Activated naive CD8-positive, alpha-beta T cell treated with anti-CD3 and anti-CD28 coated beads, Interleukin-2, amount 50 U/mL, for 24 hours (primary cell): Measurements from ENCODE around the gene IL36B.
"Not testable (repeated sequence)": the region's sequence is repeated elsewhere in the genome, so short reads cannot be mapped to it uniquely, and the experiment has no call there.

Source experiments
- ATAC-seq: fragments of 150-1000 bp; cut with Tn5 transposase; one replicate; pipeline ENCODE4 v1.10.0; 2021
- DNase-seq: peaks from one replicate; pipeline ENCODE4 v3.0.0; 2021
- H3K27ac Mint-ChIP-seq: one replicate; pipeline ENCODE4 v1.8.0; 2021; ENCODE audit warnings: mild to moderate bottlenecking, mixed read lengths
- H3K27me3 Mint-ChIP-seq: one replicate; pipeline ENCODE4 v1.8.0; 2021; ENCODE audit warnings: mixed read lengths
- H3K36me3 Mint-ChIP-seq: one replicate; pipeline ENCODE4 v1.8.0; 2021; ENCODE audit warnings: low read depth, mixed read lengths
- H3K4me1 Mint-ChIP-seq: one replicate; pipeline ENCODE4 v1.8.0; 2021; ENCODE audit warnings: mixed read lengths
- H3K4me3 Mint-ChIP-seq: one replicate; pipeline ENCODE4 v1.8.0; 2021; ENCODE audit warnings: mild to moderate bottlenecking, moderate library complexity, mixed read lengths
- H3K9me3 Mint-ChIP-seq: one replicate; pipeline ENCODE4 v1.8.0; 2021; ENCODE audit warnings: mixed read lengths

IL36B gene

DNA sequence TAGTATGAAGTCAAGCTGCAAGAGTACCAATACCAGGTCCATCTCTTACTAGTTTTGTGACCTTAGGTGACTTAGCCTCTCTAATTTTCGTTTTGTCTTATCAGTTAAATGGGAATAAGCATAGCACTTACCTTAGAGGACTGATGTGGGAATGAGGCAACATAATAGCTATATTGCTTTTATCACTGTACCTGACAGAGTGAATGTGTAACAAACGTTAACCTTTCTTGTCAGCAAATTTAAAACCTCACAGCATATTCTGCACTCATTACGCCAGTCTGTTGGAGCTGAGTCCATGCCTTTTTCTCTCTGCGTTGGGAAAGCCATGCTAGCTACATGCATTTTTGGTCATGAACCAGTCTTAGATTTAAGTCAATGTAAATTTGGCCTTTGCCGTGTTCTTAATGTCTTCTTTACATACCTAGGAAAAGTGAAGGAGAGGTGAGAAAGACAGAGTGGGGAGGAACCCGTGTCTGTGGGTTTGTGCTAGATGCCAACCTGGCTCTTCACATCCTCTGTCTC is at the start of gene IL36B:
Gene IL36B, minus strand, starts transcription at position 472 of the 522 bp plus-strand sequence.
- Mint-ChIP-seq H3K4me1 (peaks cover 11% of the 10 kb centered on the region), H3K27ac (no peak within 1 kb of the TSS), H3K9me3 (peaks cover 29% of the 10 kb centered on the region), H3K36me3 (peaks cover 16% of the 10 kb centered on the region), H3K27me3 (no peaks in the 10 kb centered on the region), H3K4me3 (no peak within 1 kb of the TSS)
- DNase-seq (no peak), ATAC-seq (no peak)

DNA sequence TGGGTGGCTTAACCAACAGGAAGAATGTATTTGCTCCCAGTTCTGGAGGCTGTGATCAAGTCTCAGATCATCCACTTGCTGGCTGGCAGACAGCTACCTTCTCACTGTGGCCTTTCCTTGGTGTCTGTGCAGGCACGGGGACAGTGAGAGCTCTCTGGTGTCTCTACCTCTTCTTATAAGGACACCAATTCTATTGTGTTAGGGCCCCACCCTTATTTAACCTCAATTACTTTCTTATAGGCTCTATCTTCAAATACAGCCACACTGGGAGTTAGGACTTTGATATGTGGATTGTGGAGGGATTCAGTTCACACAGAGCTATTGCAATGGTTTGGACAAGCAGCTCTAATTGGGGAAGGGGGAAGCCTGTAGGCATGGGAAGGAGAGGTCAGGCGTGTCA is 49.5 kb upstream of the IL36B start:
- Mint-ChIP-seq H3K9me3 (peaks cover 34% of the 10 kb centered on the region), H3K27ac (peak overlapping the region; percentile 19), H3K4me3 (no peak overlapping the region), H3K4me1 (peaks cover 62% of the 10 kb centered on the region), H3K36me3 (peaks cover 20% of the 10 kb centered on the region), H3K27me3 (no peaks in the 10 kb centered on the region)
- DNase-seq (no peak), ATAC-seq (no peak)

DNA sequence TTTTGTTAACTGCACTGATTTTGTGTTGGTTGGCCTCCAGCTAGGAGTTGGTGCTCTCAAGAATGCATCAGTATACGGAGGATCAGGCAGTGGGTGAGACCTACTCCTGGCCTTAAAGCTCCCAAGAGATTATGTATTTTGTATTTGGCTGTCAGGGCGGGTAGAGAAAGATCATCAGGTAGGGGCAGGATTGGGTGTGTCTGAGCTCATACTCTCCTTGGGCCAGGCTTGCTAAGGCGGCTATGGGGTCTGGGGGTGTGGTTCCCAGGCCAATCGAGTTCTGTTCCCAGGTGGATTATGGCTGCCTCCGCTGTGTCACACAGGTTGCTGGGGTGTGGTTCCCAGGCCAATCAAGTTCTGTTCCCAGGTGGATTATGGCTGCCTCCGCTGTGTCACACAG is 45.9 kb upstream of the IL36B start:
- ATAC-seq, result no peak

DNA sequence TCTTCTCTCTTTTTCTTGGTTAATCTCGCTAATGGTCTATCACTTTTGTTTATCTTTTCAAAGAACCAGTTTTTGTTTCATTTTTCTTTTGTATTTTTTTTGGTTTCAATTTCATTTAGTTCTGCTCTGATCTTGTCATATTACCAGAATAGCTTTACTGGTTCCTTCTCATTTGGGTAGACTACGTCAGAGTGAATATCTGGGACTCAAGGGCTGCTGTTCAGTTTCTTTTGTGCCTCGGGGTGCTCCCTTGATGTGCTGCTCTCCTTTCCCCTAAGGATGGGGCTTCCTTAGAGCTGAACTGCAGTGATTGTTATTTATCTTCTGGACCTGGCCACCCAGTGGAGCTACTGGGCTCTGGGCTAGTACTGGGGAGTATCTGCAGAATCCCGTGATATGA is 45.4 kb upstream of the IL36B start:
- DNase-seq (no peak), ATAC-seq (peak; percentile 61)
- Mint-ChIP-seq H3K27me3 (no peaks in the 10 kb centered on the region), H3K9me3 (peaks cover 28% of the 10 kb centered on the region), H3K4me1 (peaks cover 38% of the 10 kb centered on the region), H3K4me3 (peak overlapping the region; percentile 21), H3K36me3 (peaks cover 16% of the 10 kb centered on the region), H3K27ac (peak overlapping the region; percentile 2)

More for the DNA sequence above, 45.9 kb upstream of the IL36B start:
- Mint-ChIP-seq H3K9me3 (peaks cover 32% of the 10 kb centered on the region), H3K4me3 (peak overlapping the region; percentile 18), H3K36me3 (peaks cover 19% of the 10 kb centered on the region), H3K27ac (peak overlapping the region; percentile 2), H3K27me3 (no peaks in the 10 kb centered on the region), H3K4me1 (peaks cover 43% of the 10 kb centered on the region)
- DNase-seq, result no peak

DNA sequence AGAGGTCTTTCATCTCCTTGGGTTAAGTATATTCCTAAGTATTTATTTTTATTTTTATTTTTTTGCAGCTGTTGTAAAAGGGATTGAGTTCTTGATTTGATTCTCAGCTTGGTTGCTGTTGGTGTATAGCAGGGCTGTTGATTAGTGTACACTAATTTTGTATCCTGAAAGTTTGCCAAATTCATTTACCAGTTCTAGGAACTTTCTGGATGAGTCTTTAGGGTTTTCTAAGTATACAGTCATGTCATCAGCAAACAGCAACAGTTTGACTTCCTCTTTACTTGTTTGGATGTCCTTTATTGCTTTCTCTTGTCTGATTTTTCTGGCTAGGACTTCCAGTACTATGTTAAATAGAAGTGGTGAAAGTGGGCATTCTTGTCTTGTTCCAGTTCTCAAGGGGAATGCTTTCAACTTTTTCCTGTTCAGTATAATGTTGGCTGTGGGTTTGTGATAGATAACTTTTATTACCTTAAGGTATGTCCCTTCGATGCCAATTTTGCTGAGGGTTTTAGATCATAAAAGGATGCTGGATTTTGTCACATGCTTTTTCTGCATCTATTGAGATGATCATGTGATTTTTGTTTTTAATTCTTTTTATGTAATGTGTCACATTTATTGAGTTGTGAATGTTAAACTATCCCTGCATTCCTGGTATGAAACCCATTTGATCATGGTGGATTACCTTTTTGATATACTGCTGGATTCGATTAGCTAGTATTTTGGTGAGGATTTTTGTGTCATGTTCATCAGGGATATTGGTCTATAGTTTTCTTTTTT is 44.4 kb upstream of the IL36B start:
- Mint-ChIP-seq H3K9me3 (peaks cover 18% of the 10 kb centered on the region), H3K4me1 (peaks cover 28% of the 10 kb centered on the region), H3K4me3 (peak overlapping the region; percentile 21)
- H3K36me3 Mint-ChIP-seq, H3K27ac Mint-ChIP-seq, DNase-seq, ATAC-seq, H3K27me3 Mint-ChIP-seq: not testable (repeated sequence)

DNA sequence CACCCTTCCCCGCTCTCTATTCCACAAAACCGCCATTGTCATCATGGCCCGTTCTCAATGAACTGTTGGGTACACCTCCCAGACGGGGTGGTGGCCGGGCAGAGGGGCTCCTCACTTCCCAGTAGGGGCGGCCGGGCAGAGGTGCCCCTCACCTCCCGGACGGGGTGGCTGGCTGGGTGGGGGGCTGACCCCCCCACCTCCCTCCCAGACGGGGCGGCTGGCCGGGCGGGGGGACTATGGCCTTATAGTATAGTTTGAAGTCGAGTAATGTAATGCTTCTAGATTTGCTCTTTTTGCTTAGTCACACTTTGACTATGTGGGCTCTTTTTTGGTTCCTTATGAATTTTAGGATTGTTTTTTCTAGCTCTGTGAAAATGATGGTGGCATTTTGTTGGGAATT is 43.6 kb upstream of the IL36B start:
- H3K4me3 Mint-ChIP-seq, ATAC-seq, H3K27ac Mint-ChIP-seq, H3K36me3 Mint-ChIP-seq, H3K27me3 Mint-ChIP-seq, DNase-seq: not testable (repeated sequence)
- peaks cover 25% of the 10 kb centered on the region for H3K4me1 Mint-ChIP-seq
- peaks cover 18% of the 10 kb centered on the region for H3K9me3 Mint-ChIP-seq

DNA sequence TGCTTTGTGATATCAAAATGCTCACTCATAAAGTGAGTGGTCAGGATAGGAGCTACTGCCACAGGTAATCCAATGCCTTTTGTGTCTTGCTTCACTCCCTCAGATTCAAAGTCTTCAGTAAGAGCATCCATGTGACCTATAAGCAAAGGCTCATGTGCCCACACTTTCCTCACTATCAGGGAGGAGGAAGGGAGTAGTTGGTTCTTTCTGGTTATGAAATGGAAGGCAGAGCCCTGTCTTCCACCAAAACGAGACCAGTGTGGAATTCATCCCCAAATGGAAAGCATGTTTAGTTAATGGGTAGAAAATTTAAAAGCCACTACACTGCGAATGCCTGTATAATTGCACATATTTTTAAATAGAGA is 40.9 kb upstream of the IL36B start:
- Mint-ChIP-seq H3K27ac (no peak overlapping the region), H3K4me3 (no peak overlapping the region), H3K4me1 (peaks cover 20% of the 10 kb centered on the region), H3K27me3 (no peaks in the 10 kb centered on the region), H3K9me3 (peaks cover 18% of the 10 kb centered on the region), H3K36me3 (peaks cover 7% of the 10 kb centered on the region)
- ATAC-seq (no peak), DNase-seq (no peak)

DNA sequence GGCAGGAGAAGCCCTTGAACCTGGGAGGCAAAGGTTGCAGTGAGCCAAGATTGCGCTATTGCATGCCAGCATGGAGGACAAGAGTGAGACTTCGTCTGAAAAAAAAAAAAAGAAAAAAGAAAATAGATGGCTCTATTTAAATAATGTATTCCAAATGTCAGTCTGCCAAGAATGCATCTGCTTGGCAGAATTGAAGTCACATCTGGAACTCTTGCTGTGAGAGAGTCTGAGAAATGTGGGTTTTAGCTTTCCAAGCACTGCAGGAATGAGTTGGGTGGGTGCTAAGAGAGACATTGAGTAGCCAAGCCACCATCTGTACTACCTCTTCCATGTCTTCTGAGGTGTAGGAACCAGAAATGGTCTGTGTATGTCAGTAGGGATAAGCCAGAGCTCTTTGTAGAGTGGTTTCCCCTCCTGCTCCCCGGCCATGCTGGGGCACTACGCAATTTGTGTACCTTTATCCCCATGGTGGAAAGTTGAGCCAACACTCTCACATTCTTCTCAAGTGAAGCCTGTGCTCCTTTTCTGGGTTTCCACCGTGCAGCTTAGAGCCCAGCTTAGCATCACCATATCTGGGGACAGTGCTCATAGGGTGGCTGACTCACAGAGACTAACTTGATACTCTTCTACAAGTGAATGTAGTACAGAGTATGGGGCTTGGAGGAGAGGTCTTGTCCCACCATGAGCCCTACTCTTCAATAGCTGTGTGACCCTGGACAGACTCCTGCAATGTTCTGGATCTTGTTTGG is 40.4 kb upstream of the IL36B start:
- H3K36me3 Mint-ChIP-seq, result peaks cover 7% of the 10 kb centered on the region
- peaks cover 15% of the 10 kb centered on the region for H3K4me1 Mint-ChIP-seq
- DNase-seq (no peak), ATAC-seq (no peak)
- H3K4me3 Mint-ChIP-seq, result no peak overlapping the region
- H3K27me3 Mint-ChIP-seq, result no peaks in the 10 kb centered on the region
- H3K9me3 Mint-ChIP-seq, result peaks cover 18% of the 10 kb centered on the region
- no peak overlapping the region for H3K27ac Mint-ChIP-seq

DNA sequence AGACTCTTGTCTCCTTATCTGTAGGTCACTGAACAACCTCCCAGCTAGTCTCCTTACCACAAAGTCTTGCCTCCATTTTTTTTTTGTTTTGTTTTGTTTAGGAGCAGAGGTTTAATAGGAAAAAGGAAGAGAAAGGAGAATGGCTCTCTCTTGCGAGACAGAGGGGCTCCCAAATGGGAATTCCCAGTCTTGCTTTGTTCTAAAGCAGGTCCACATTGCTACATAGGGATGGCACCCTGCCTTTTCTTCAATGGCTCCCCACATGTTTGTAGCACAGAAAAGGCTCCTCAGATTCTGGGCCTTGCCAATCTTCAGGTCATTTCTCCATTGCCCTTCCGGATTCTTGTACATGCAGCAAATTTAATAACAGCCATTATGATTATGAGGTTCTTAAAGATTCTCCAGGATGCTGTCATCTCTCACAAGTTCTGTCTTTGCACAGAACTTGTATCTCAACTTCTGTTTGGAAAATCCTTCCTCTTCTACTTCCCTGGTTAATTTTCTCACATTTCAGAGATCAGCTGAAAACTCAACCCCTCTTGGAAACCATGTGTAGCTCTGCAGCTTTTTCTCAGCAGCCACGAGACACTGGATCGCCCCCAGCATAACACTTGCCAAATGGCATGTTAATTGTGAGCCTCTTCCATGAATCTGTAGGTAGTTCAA is 38.7 kb upstream of the IL36B start:
- Mint-ChIP-seq H3K27ac (no peak overlapping the region), H3K36me3 (peaks cover 2% of the 10 kb centered on the region), H3K4me3 (no peak overlapping the region), H3K27me3 (no peaks in the 10 kb centered on the region), H3K9me3 (peaks cover 6% of the 10 kb centered on the region), H3K4me1 (no peaks in the 10 kb centered on the region)
- no peak for DNase-seq
- no peak for ATAC-seq

DNA sequence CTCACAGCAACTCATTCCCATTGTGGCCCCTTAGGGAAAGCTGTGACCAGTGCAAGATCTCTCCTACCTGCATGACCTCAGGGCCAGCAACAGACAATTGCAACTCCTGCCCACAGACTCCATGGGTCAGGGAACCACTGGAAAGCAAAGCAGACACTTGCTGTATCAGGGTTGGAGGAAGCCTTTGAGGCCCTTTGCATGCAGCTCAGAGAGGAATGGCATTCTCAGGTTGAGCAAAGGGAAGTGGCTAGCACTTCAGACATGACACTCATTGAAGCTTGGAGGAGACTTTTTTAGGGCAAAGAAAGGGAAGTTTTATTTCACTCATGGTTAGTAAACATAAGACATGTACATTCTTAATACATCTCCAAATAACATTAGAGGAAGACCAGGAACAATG is 37.2 kb upstream of the IL36B start:
- no peaks in the 10 kb centered on the region for H3K36me3 Mint-ChIP-seq
- DNase-seq (no peak), ATAC-seq (no peak)
- no peak overlapping the region for H3K27ac Mint-ChIP-seq
- H3K27me3 Mint-ChIP-seq, result peaks cover 2% of the 10 kb centered on the region
- H3K9me3 Mint-ChIP-seq, result no peaks in the 10 kb centered on the region
- peaks cover 6% of the 10 kb centered on the region for H3K4me1 Mint-ChIP-seq
- no peak overlapping the region for H3K4me3 Mint-ChIP-seq

DNA sequence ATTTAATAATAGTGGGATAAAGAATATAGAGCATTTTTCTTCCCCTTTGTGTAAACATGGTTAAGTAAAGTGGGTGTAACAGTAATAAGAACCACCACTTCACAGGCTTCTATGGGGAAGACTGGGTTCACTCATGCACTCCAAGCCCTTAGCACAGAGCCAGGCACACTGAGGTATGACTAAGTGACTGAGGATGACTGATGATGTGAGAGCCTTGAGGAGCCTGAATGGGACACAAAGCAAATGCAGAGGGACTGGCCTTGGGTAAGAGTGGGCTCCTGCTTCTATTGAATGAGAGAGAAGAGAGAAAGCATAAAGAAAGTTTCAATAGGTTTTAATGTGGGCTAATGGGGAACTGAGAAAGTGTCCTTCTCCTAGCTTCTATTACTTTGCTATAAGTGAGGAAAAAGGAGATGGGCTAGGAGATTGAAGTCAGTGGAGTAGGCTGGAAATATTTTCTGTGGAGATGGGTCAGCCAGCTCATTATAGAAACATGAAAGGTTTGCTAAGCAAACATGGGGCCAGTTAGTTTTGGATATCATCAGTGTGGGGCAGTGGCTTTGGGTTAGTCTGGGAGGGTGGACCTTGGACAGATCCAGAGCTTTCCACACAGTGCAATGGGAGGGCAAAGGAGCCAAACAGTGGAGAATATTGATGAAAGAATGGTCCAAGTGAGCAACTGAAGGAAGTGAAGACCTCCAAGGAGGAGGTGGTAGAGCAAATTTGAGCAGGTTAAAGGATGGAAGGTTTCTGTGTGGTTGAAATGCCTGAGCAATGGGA is 35.7 kb upstream of the IL36B start:
- Mint-ChIP-seq H3K4me3 (no peak overlapping the region), H3K4me1 (peaks cover 17% of the 10 kb centered on the region), H3K27me3 (peaks cover 2% of the 10 kb centered on the region), H3K36me3 (no peaks in the 10 kb centered on the region), H3K9me3 (no peaks in the 10 kb centered on the region), H3K27ac (no peak overlapping the region)
- ATAC-seq (no peak), DNase-seq (no peak)

DNA sequence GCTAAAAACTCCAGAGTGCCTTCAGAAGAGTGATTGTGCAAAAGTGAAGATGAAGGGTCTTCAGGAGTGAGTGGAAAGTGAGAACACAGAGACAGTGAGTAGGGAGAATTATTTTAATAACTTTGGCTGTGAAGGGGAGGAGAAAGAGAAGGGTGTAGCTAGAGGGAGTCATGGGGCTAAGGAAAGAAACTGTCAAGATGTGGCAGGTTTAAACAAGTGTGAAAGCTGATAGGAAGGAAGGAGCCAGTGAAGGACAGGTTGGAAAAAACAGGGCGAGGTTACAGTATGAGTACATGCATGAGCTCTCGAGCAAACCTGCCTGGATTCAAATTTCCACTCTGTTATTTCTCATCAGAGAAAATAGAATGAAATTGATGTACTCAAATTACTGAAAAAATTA is 32.9 kb upstream of the IL36B start:
- ATAC-seq, result no peak
- DNase-seq, result no peak
- no peaks in the 10 kb centered on the region for H3K9me3 Mint-ChIP-seq
- peaks cover 26% of the 10 kb centered on the region for H3K4me1 Mint-ChIP-seq
- H3K4me3 Mint-ChIP-seq, result no peak overlapping the region
- no peaks in the 10 kb centered on the region for H3K36me3 Mint-ChIP-seq
- peaks cover 2% of the 10 kb centered on the region for H3K27me3 Mint-ChIP-seq
- H3K27ac Mint-ChIP-seq, result no peak overlapping the region

DNA sequence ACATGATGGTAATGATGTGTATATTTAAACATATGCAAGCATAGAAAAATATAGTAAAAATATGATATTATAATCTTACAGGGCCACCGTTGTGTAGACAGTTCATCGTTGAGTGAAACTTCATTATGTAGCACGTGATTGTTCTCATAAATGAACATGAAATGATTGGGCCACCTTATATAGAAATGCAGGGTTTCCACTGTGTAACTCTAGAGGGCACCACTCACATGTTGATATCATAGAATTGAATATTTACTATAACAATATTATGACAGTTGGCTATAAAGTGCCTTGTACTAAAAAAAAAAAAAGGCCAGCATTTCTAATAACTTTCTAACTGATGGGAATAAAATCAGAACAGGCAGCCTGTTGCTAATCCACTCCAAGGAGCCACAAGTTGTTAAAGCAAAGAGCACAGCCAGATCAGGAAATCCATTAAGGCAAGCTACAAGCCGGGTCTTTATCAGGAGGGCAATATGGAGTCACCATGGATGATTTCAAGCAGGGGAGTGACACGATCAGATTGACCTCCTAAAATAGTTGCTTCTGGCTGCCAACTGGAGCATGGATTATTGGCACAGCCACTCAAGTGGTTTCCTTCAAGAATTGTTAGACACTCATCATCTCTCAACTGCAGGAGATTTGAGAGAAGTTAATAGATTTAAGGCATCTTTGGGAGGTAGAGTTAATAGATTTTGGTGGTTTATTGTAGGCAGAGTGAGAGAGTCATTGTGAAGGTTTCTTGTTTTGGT is 31.8 kb upstream of the IL36B start:
- Mint-ChIP-seq H3K4me3 (no peak overlapping the region), H3K9me3 (no peaks in the 10 kb centered on the region), H3K27ac (no peak overlapping the region), H3K36me3 (no peaks in the 10 kb centered on the region), H3K4me1 (peaks cover 26% of the 10 kb centered on the region), H3K27me3 (peaks cover 2% of the 10 kb centered on the region)
- ATAC-seq (no peak), DNase-seq (no peak)
